Breast epithelium (tissue), 3 donors: ENCODE data around the gene P2RY14.

Experiments used
- POLR2A ChIP-seq: fragments of 450-650 bp; IDR thresholded peaks from one replicate; pipeline ENCODE4 v1.6.1; 2016; ENCODE audit warnings: antibody characterized with exemption, mild to moderate bottlenecking, moderate library complexity
- POLR2AphosphoS5 ChIP-seq, 3 donors: sonication (generic); formaldehyde crosslinking; IDR thresholded peaks; one replicate each; pipeline ENCODE4 v1.6.1; 2017; ENCODE audit warnings: antibody characterized with exemption in 3 of 3
- TF ChIP-seq, protein P1 (sequence below), 3 donors: fragments of 450-650 bp; IDR thresholded peaks; one replicate each; pipeline ENCODE4 v1.5.1; 2016 to 2017; ENCODE audit warnings: antibody characterized with exemption in 3 of 3, mild to moderate bottlenecking in 3 of 3, moderate library complexity in 3 of 3

- no peak for TF ChIP-seq POLR2A
- TF ChIP-seq, protein P1, sequence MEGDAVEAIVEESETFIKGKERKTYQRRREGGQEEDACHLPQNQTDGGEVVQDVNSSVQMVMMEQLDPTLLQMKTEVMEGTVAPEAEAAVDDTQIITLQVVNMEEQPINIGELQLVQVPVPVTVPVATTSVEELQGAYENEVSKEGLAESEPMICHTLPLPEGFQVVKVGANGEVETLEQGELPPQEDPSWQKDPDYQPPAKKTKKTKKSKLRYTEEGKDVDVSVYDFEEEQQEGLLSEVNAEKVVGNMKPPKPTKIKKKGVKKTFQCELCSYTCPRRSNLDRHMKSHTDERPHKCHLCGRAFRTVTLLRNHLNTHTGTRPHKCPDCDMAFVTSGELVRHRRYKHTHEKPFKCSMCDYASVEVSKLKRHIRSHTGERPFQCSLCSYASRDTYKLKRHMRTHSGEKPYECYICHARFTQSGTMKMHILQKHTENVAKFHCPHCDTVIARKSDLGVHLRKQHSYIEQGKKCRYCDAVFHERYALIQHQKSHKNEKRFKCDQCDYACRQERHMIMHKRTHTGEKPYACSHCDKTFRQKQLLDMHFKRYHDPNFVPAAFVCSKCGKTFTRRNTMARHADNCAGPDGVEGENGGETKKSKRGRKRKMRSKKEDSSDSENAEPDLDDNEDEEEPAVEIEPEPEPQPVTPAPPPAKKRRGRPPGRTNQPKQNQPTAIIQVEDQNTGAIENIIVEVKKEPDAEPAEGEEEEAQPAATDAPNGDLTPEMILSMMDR (IDR thresholded peaks at IDR 0.05), result no peak
- TF ChIP-seq POLR2AphosphoS5 (IDR thresholded peaks at IDR 0.05), result no peak
These were observed 95.8 kb downstream of the P2RY14 start for GRCh38 chr3:151182349-151183079.
